Neuronal stem cell (in vitro differentiated cells): Measurements from ENCODE around the gene PFKL.
A peak's percentile ranks its signal among the peaks of the same experiment; 100 is the strongest.

Experiments
- DNase-seq: peaks from one replicate; pipeline ENCODE4 v3.0.0-alpha.2; 2013; ENCODE audit warnings: low spot score
- H2AFZ ChIP-seq: one replicate; pipeline ENCODE4 v1.6.1; 2013; ENCODE audit warnings: mild to moderate bottlenecking, low read length, inconsistent platforms
- H2AK5ac ChIP-seq: 2 replicates; pipeline ENCODE4 v1.6.1; 2013; ENCODE audit warnings: low read depth, mild to moderate bottlenecking, inconsistent platforms, low read length, moderate library complexity, mixed read lengths
- H2BK120ac ChIP-seq: 2 replicates; pipeline ENCODE4 v1.6.1; 2013; ENCODE audit warnings: low read depth, mild to moderate bottlenecking, inconsistent platforms, low read length, moderate library complexity, mixed read lengths
- H2BK12ac ChIP-seq: one replicate; pipeline ENCODE4 v1.6.1; 2013; ENCODE audit warnings: low read length, inconsistent platforms
- H2BK15ac ChIP-seq: 2 replicates; pipeline ENCODE4 v1.6.1; 2013; ENCODE audit warnings: mild to moderate bottlenecking, low read length, inconsistent platforms, mixed read lengths
- H2BK5ac ChIP-seq: one replicate; pipeline ENCODE4 v1.6.1; 2013; ENCODE audit warnings: inconsistent platforms, mild to moderate bottlenecking, low read length, moderate library complexity
- H3K14ac ChIP-seq: one replicate; pipeline ENCODE4 v1.6.1; 2013; ENCODE audit warnings: low read length, inconsistent platforms
- H3K18ac ChIP-seq: 2 replicates; pipeline ENCODE4 v1.6.1; 2013; ENCODE audit warnings: low read length, inconsistent platforms
- H3K23ac ChIP-seq: 2 replicates; pipeline ENCODE4 v1.6.1; 2013; ENCODE audit warnings: low read depth, mild to moderate bottlenecking, mixed read lengths, low read length, inconsistent platforms; ENCODE audit not compliant: poor library complexity
- H3K27ac ChIP-seq: replicated peaks from 3 replicates; pipeline ENCODE4 v1.5.1; 2013; ENCODE audit warnings: low read length, inconsistent platforms
- H3K27me3 ChIP-seq, 3 experiments: 2 replicates each; pipeline ENCODE4 v1.6.1; 2013; ENCODE audit warnings: low read length in 3 of 3, mild to moderate bottlenecking in 2 of 3, inconsistent platforms in 1 of 3, low read depth in 1 of 3, mixed read lengths in 1 of 3, moderate library complexity in 1 of 3; ENCODE audit not compliant: control insufficient read depth in 3 of 3, insufficient read depth in 3 of 3
- H3K36me3 ChIP-seq, 2 donors: replicated peaks in 1 of 2; 2 replicates each; pipeline ENCODE4 v1.6.1; 2013; ENCODE audit warnings: low read length in 2 of 2; ENCODE audit not compliant: control insufficient read depth in 2 of 2, insufficient read depth in 2 of 2
- H3K4ac ChIP-seq: 2 replicates; pipeline ENCODE4 v1.6.1; 2013; ENCODE audit warnings: inconsistent platforms, mild to moderate bottlenecking, low read length, moderate library complexity
- H3K4me1 ChIP-seq, 2 donors: 1 replicate in 1 of 2; 2 replicates in 1 of 2; pipeline ENCODE4 v1.6.1; 2013; ENCODE audit warnings: low read length in 2 of 2, low read depth in 1 of 2; ENCODE audit not compliant: control insufficient read depth in 2 of 2, insufficient read depth in 1 of 2
- H3K4me2 ChIP-seq: one replicate; pipeline ENCODE4 v1.6.1; 2013; ENCODE audit warnings: mild to moderate bottlenecking, low read length, inconsistent platforms; ENCODE audit not compliant: insufficient read depth, poor library complexity, severe bottlenecking
- H3K4me3 ChIP-seq, 2 donors: 2 replicates each; pipeline ENCODE4 v1.5.1; 2013; ENCODE audit warnings: low read length in 2 of 2, mild to moderate bottlenecking in 2 of 2, inconsistent platforms in 1 of 2, moderate library complexity in 1 of 2
- H3K79me1 ChIP-seq: one replicate; pipeline ENCODE4 v1.6.1; 2013; ENCODE audit warnings: low read depth, mild to moderate bottlenecking, inconsistent platforms, low read length, moderate library complexity
- H3K9ac ChIP-seq: one replicate; pipeline ENCODE4 v1.6.1; 2013; ENCODE audit warnings: mild to moderate bottlenecking, low read depth, low read length, inconsistent platforms; ENCODE audit not compliant: poor library complexity
- H3K9me3 ChIP-seq, 2 donors: replicated peaks in 1 of 2; 2 replicates each; pipeline versions ENCODE3 to v1.6.1; 2013; ENCODE audit warnings: low read length in 2 of 2, mild to moderate bottlenecking in 2 of 2, inconsistent platforms in 1 of 2, low read depth in 1 of 2, mixed read lengths in 1 of 2, moderate library complexity in 1 of 2; ENCODE audit not compliant: control insufficient read depth in 2 of 2, insufficient read depth in 1 of 2
- H4K8ac ChIP-seq: one replicate; pipeline ENCODE4 v1.6.1; 2013; ENCODE audit warnings: low read depth, mild to moderate bottlenecking, inconsistent platforms, low read length, moderate library complexity
- H4K91ac ChIP-seq: one replicate; pipeline ENCODE4 v1.6.1; 2013; ENCODE audit warnings: low read length, low read depth, mild to moderate bottlenecking, inconsistent platforms; ENCODE audit not compliant: poor library complexity
- WGBS, 2 donors: extraction: QIAGEN DNeasy Blood & Tissue Kit; methylation state at CpG; one replicate each; pipeline ENCODE4 v1.1.7; 2013; ENCODE audit warnings: missing lambda C conversion rate in 2 of 2, mixed read lengths in 1 of 2; ENCODE audit not compliant: insufficient read length in 2 of 2, insufficient replicate concordance in 1 of 2; ENCODE audit errors: extremely low coverage in 2 of 2; 5-methylcytosine and 5-hydroxymethylcytosine counted together

PFKL gene

DNA sequence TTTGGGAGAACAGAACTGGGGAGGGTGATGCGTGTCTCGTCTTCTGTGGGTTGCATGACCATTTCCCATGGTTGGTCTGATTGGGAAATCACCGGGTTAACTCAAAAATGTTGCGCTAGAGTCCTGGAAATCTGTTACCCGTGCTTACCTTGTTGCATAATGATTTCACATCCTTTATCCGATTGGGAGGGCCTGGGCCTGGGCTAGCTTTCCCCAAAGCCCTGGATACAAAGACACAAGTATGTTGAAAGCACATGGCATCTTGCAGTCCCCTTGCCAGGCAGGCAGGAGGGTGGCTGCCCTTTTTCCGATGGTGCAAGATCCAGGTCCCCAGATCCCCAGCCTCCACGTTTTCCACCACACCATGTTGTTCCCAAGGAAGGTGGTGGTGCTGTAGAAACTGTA is 54.1 kb downstream of the PFKL start:
- H4K91ac ChIP-seq, result no peak overlapping the region
- peak overlapping the region; percentile 36 for H3K18ac ChIP-seq
- no peaks in the 10 kb centered on the region for H3K36me3 ChIP-seq
- no CpG with 5 or more reads among the region's 8 CpGs for whole genome bisulfite sequencing, 2 donors
- no peak overlapping the region for H3K4me2 ChIP-seq
- H3K4me3 ChIP-seq, result no peak overlapping the region
- H3K14ac ChIP-seq, result no peak overlapping the region
- no peak overlapping the region for H2BK12ac ChIP-seq
- H3K4ac ChIP-seq, result no peak overlapping the region
- peaks cover 2% of the 10 kb centered on the region for H3K79me1 ChIP-seq
- peaks cover 0 to 10% of the 10 kb centered on the region in 2 donors for H3K4me1 ChIP-seq
- H2BK15ac ChIP-seq, result no peak overlapping the region
- no peaks in the 10 kb centered on the region for H3K9me3 ChIP-seq
- no peak overlapping the region for H2BK5ac ChIP-seq
- no peak for DNase-seq
- H3K9ac ChIP-seq, result no peak overlapping the region
- H2BK120ac ChIP-seq, result no peak overlapping the region
- H3K23ac ChIP-seq, result no peak overlapping the region
- no peak overlapping the region for H3K27ac ChIP-seq
- no peak overlapping the region for H2AFZ ChIP-seq
- no peak overlapping the region for H2AK5ac ChIP-seq
- H4K8ac ChIP-seq, result no peak overlapping the region
- peaks cover under 1 to 25% (median 2%) of the 10 kb centered on the region in 3 experiments for H3K27me3 ChIP-seq

DNA sequence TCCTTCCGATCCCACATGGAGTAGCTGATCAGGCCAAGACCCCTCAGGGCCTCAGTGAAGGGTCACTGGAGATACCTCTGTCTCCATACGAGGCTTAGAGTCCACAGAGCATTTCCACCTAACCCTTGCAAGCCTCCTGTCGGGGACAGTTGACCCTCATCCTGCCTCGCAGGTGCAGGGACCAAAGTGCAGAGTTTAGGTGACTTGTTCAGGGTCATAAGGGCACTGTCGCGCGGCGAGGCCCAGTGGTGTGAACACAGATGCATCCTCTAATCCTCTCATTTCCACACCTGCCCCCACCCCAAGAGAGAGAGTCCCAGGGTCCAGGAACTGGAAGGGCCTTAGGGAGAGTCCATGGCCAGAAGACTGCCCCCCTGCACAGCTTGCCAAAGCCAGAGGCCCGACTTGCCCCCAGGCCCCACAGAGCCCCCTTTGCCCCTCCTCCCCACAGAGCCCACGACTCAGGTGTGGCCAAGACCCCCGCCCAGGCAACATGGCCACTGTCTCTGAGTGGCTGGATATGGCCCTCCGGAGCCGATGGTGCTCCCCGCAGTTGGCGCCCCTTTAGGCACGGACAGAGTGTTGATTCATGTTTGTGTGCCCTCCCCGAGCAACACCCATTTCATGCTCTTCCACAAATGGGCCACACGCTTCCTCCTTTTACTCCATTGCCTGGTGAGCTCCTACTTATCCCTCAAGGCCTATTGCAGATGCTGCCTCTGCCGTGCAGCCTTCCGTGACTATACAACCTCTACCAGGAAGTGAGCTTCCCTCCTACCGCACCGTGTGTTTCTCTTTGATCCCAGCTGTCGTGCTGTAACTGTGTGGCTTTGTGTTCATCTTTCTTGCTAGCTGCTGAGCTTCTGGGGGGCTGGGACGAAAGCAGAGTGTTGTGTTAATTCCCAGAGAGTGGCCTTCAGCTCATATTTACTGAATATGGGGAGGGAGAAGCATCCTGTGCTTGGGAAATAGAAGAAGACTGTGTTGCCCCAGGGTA is 55.2 kb downstream of the PFKL start:
- no CpG with 5 or more reads among the region's 24 CpGs for WGBS, 2 donors
- Histone ChIP-seq H3K4me3 (no peak overlapping the region), H3K27me3 (peaks cover 0 to 15% (median 0%) of the 10 kb centered on the region in 3 experiments), H3K4me1 (peaks cover 0 to 10% of the 10 kb centered on the region in 2 donors), H2BK15ac (no peak overlapping the region), H3K27ac (no peak overlapping the region), H3K4me2 (no peak overlapping the region), H3K18ac (no peak overlapping the region), H3K23ac (no peak overlapping the region), H2AK5ac (peak overlapping the region; percentile 37), H3K9ac (no peak overlapping the region), H2BK120ac (no peak overlapping the region), H2AFZ (peak overlapping the region; percentile 46), H3K4ac (no peak overlapping the region), H2BK12ac (no peak overlapping the region), H2BK5ac (no peak overlapping the region), H3K9me3 (no peaks in the 10 kb centered on the region), H4K91ac (no peak overlapping the region), H3K79me1 (peaks cover 2% of the 10 kb centered on the region), H4K8ac (no peak overlapping the region), H3K14ac (no peak overlapping the region), H3K36me3 (no peaks in the 10 kb centered on the region)
- DNase-seq, result no peak

DNA sequence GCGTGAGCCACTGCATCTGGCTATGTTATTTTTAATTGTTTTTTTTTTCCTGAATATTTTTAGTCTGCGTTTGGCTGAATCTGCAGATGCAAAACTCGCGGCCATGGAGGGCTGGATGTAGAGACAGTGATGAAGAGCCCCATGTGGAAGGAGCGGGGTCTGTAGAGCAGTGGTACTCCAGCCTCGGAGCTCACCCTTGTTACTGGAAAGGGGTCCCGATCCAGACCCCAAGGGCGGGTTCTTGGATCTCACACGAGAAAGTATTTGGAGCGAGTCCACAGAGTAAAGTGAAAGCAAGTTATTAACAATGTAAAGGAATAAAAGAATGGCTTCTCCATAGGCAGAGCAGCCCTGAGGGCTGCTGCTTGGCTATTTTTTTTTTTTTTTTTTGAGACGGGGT is 56.3 kb downstream of the PFKL start:
- Histone ChIP-seq H3K4me2 (no peak overlapping the region), H3K9ac (no peak overlapping the region), H4K91ac (no peak overlapping the region), H3K18ac (no peak overlapping the region), H3K4ac (no peak overlapping the region), H3K4me1 (peaks cover 0 to 10% of the 10 kb centered on the region in 2 donors), H2BK12ac (no peak overlapping the region), H3K9me3 (no peaks in the 10 kb centered on the region), H3K4me3 (no peak overlapping the region), H3K27ac (no peak overlapping the region), H3K79me1 (peaks cover 2% of the 10 kb centered on the region), H2AK5ac (no peak overlapping the region), H4K8ac (no peak overlapping the region), H3K36me3 (no peaks in the 10 kb centered on the region), H2BK120ac (no peak overlapping the region), H3K23ac (no peak overlapping the region), H3K27me3 (peaks cover 0 to 7% (median 0%) of the 10 kb centered on the region in 3 experiments), H2AFZ (no peak overlapping the region), H2BK15ac (no peak overlapping the region), H2BK5ac (no peak overlapping the region), H3K14ac (no peak overlapping the region)
- DNase-seq, result no peak
- whole genome bisulfite sequencing, 2 donors, result no CpG with 5 or more reads among the region's 11 CpGs

DNA sequence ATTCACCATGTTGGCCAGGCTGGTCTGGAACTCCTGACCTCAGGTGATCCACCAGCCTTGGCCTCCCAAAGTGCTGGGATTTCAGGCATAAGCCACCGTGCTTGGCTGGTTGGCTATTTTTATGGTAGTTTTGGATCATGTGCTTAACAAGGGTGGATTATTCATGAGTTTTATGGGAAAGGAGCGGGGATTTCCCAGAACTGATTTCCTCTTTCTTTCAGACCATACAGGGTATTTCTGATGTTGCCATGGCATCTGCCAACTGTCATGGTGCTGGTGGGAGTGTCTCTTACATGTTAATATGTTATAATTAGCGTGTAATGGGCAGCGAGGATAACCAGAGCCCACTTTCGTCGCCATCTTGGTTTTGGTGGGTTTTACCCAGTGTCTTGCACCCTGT is 56.8 kb downstream of the PFKL start:
- Histone ChIP-seq H2BK12ac (no peak overlapping the region), H2AK5ac (no peak overlapping the region), H2BK5ac (no peak overlapping the region), H3K27me3 (peaks cover 0 to 3% (median 0%) of the 10 kb centered on the region in 3 experiments), H4K91ac (no peak overlapping the region), H3K14ac (no peak overlapping the region), H2AFZ (peak overlapping the region; percentile 75), H2BK15ac (no peak overlapping the region), H3K18ac (no peak overlapping the region), H3K4me2 (no peak overlapping the region), H3K36me3 (no peaks in the 10 kb centered on the region), H3K4me3 (no peak overlapping the region), H3K23ac (no peak overlapping the region), H3K79me1 (peaks cover 2% of the 10 kb centered on the region), H3K4me1 (peaks cover 0 to 10% of the 10 kb centered on the region in 2 donors), H3K27ac (no peak overlapping the region), H3K4ac (no peak overlapping the region), H3K9me3 (no peaks in the 10 kb centered on the region), H2BK120ac (no peak overlapping the region), H3K9ac (no peak overlapping the region), H4K8ac (no peak overlapping the region)
- no peak for DNase-seq
- no CpG with 5 or more reads among the region's 6 CpGs for WGBS, 2 donors
